Measurements from ENCODE around the gene PDLIM7.

The PDLIM7 gene

GRCh38 chr5:177495243-177496060, 2.0 kb downstream of the PDLIM7 start:
- DNase-seq (ENCODE audit: low read depth in 2 of 2): peak; percentile 95
- H3K4me3 ChIP-seq (replicated peaks in 1 of 2; ENCODE audit: low read depth in 2 of 2, low read length in 2 of 2): peak overlapping the region; percentile 86 to 87
- no peak for TF ChIP-seq CTCF (IDR thresholded peaks at IDR 0.05; ENCODE audit: low read depth, low read length)

- peak overlapping the region; percentile 21 to 87 for H3K4me3 ChIP-seq (replicated peaks in 1 of 2; ENCODE audit: low read depth in 2 of 2, low read length in 2 of 2)
- TF ChIP-seq CTCF (IDR thresholded peaks at IDR 0.05; ENCODE audit: low read depth, low read length): peak; percentile 41
- peak; percentile 91 to 97 for DNase-seq (ENCODE audit: low read depth in 2 of 2)
Measured at GRCh38 chr5:177494346-177495195, 2.8 kb downstream of the PDLIM7 start.

- no peak for DNase-seq (ENCODE audit: low read depth in 2 of 2)
- H3K4me3 ChIP-seq (replicated peaks in 1 of 2; ENCODE audit: low read depth in 2 of 2, low read length in 2 of 2): peak overlapping the region in 1 of 2 donors; percentile 87
- TF ChIP-seq CTCF (IDR thresholded peaks at IDR 0.05; ENCODE audit: low read depth, low read length): no peak
Measured at GRCh38 chr5:177493795-177494345, 3.5 kb downstream of the PDLIM7 start.

- DNase-seq (ENCODE audit: low read depth in 2 of 2): no peak
- no peak for TF ChIP-seq CTCF (IDR thresholded peaks at IDR 0.05; ENCODE audit: low read depth, low read length)
- no peak overlapping the region for H3K4me3 ChIP-seq (replicated peaks in 1 of 2; ENCODE audit: low read depth in 2 of 2, low read length in 2 of 2)
Measured at GRCh38 chr5:177492841-177493240, 4.6 kb downstream of the PDLIM7 start.

- no peak overlapping the region for H3K4me3 ChIP-seq (replicated peaks in 1 of 2; ENCODE audit: low read depth in 2 of 2, low read length in 2 of 2)
- DNase-seq (ENCODE audit: low read depth in 2 of 2): no peak
- no peak for TF ChIP-seq CTCF (IDR thresholded peaks at IDR 0.05; ENCODE audit: low read depth, low read length)
Measured at GRCh38 chr5:177491983-177492746, 5.2 kb downstream of the PDLIM7 start.

- peak; percentile 27 for TF ChIP-seq CTCF (IDR thresholded peaks at IDR 0.05; ENCODE audit: low read depth, low read length)
- DNase-seq (ENCODE audit: low read depth in 2 of 2): peak; percentile 39 to 49
- no peak overlapping the region for H3K4me3 ChIP-seq (replicated peaks in 1 of 2; ENCODE audit: low read depth in 2 of 2, low read length in 2 of 2)
Measured at GRCh38 chr5:177491429-177491945, 5.9 kb downstream of the PDLIM7 start.
